Sigmoid colon (tissue), 7 donors: ENCODE measurements around the gene LEF1. TPM values are rescaled to one million over a fixed set of nuclear protein-coding genes. Genes with fewer than 3 reads are reported as not detected.

Source experiments
- DNase-seq: peaks from one replicate; pipeline ENCODE4 v3.0.0-alpha.2; 2019
- H3K27ac ChIP-seq, 4 donors: fragments of 200-600 bp; sonication (generic); one replicate each; pipeline ENCODE4 v1.5.1; 2016 to 2019; ENCODE audit warnings: mild to moderate bottlenecking in 1 of 4
- H3K27me3 ChIP-seq, 3 donors: fragments of 200-600 bp; sonication (generic); one replicate each; pipeline ENCODE4 v1.5.1; 2019; ENCODE audit warnings: mild to moderate bottlenecking in 1 of 3
- H3K36me3 ChIP-seq, 4 donors: fragments of 200-600 bp; sonication (generic); one replicate each; pipeline ENCODE4 v1.5.1; 2016 to 2019
- H3K4me1 ChIP-seq, 4 donors: fragments of 200-600 bp; sonication (generic); one replicate each; pipeline ENCODE4 v1.5.1; 2017 to 2019
- H3K4me3 ChIP-seq, 4 donors: fragments of 200-600 bp; sonication (generic); one replicate each; pipeline ENCODE4 v1.5.1; 2017 to 2019; ENCODE audit warnings: mild to moderate bottlenecking in 2 of 4, moderate library complexity in 1 of 4
- H3K9me3 ChIP-seq, 4 donors: fragments of 200-600 bp in 3 of 4; sonication (generic) in 3 of 4; one replicate each; pipeline versions ENCODE4 v1.5.1 to v1.6.1; 2013 to 2019
- EP300 ChIP-seq, 4 donors: sonication (generic); formaldehyde crosslinking; IDR thresholded peaks; one replicate each; pipeline ENCODE4 v1.6.1; 2017; ENCODE audit warnings: antibody characterized with exemption in 4 of 4
- POLR2A ChIP-seq, 2 donors: fragments of 450-650 bp; IDR thresholded peaks; one replicate each; pipeline ENCODE4 v1.6.1; 2016; ENCODE audit warnings: antibody characterized with exemption in 2 of 2, mild to moderate bottlenecking in 2 of 2, moderate library complexity in 2 of 2
- POLR2AphosphoS5 ChIP-seq, 4 donors: sonication (generic); formaldehyde crosslinking; IDR thresholded peaks; one replicate each; pipeline ENCODE4 v1.6.1; 2017; ENCODE audit warnings: antibody characterized with exemption in 4 of 4
- WGBS, 2 donors: extraction: QIAGEN DNeasy Blood & Tissue Kit; methylation state at CpG; one replicate each; pipeline ENCODE4 v1.1.7; 2013; 5-methylcytosine and 5-hydroxymethylcytosine counted together
- intact Hi-C: fragments of 100-400 bp; cut with DNase I; formaldehyde crosslinking; loops from one replicate; pipeline ENCODE4 v1.15.1; 2023
- polyA plus RNA-seq, 3 donors: library from polyadenylated mRNA; stranded (reverse); fragments of 200-250 nt; gene quantifications; one replicate each; pipeline ENCODE4 v1.2.3, GENCODE V29; 2013
- total RNA-seq, 4 donors: library from RNA; depleted of rRNA; stranded (reverse); fragments of >200 nt; gene quantifications; one replicate each; pipeline ENCODE4 v1.1.0, GENCODE V29; 2016
- TF ChIP-seq, protein P1 (sequence below), 4 experiments: fragments of 450-650 bp in 3 of 4; fragments of 200-600 bp in 1 of 4; IDR thresholded peaks; one replicate each; pipeline ENCODE4 v1.5.1; 2016 to 2019; ENCODE audit warnings: antibody characterized with exemption in 4 of 4, mild to moderate bottlenecking in 3 of 4, moderate library complexity in 2 of 4
- donor health status: healthy with polysubstance abuse.
- donor health status: Bipolar disorder and iron deficiency.
- donor health status: healthy.

LEF1 gene
- total and polyA plus RNA-seq, 7 donors, result 0.83 to 25.3 (median 3.2) TPM; not detected in 1

DNA sequence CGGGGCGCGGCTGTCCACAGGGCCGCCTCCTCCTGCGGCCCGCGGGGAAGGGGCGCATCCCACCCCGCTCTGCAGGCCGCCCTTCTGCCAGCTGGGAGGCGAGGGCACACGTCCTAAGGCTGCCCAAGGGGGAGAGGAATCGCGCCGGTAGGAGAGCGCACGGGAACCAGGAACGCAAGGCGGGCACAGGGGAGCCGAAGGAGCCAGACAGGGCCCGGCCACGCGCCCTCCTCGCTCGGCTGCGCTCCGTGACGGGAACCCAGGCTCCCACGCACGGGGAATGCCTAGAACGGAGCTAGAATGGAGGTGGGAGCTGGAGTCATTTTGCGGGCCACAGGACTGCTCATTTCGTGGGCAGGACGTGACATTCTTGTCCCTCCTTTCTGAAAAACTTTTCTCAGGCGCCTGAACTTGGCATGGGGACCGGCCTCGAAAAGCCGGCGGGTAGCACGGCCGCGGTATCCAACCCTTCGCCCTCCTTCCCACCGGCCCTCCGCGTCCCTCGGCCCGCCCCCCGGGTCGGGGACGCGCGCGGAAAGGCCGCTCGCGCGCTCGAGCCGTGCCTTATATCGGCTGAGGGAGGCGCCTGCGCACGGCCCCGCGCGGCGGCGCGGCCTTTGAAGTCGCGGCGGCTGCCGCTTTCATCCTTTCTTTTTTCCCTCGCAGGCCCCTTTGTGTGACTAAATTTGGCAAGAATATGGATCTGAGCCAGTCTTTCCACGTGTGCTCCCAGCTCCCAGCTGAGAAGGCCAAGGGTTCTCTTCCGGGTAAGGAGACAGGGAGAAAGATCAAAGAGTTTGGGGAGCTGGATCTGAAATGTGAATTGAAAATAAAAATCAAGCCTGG lies 4.2 kb upstream of the LEF1 start:
- H3K36me3 ChIP-seq, result no peaks in the 10 kb centered on the region
- peak overlapping the region in 1 of 4 donors; percentile 26 for H3K27ac ChIP-seq
- no peaks in the 10 kb centered on the region for H3K9me3 ChIP-seq
- intact Hi-C loops, result no loop called here
- TF ChIP-seq POLR2A (IDR thresholded peaks at IDR 0.05) (no peak), POLR2AphosphoS5 (IDR thresholded peaks at IDR 0.05) (no peak), EP300 (IDR thresholded peaks at IDR 0.05) (no peak)
- TF ChIP-seq, protein P1, sequence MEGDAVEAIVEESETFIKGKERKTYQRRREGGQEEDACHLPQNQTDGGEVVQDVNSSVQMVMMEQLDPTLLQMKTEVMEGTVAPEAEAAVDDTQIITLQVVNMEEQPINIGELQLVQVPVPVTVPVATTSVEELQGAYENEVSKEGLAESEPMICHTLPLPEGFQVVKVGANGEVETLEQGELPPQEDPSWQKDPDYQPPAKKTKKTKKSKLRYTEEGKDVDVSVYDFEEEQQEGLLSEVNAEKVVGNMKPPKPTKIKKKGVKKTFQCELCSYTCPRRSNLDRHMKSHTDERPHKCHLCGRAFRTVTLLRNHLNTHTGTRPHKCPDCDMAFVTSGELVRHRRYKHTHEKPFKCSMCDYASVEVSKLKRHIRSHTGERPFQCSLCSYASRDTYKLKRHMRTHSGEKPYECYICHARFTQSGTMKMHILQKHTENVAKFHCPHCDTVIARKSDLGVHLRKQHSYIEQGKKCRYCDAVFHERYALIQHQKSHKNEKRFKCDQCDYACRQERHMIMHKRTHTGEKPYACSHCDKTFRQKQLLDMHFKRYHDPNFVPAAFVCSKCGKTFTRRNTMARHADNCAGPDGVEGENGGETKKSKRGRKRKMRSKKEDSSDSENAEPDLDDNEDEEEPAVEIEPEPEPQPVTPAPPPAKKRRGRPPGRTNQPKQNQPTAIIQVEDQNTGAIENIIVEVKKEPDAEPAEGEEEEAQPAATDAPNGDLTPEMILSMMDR (IDR thresholded peaks at IDR 0.05), result no peak
- H3K4me3 ChIP-seq, result peak overlapping the region; percentile 26 to 57 (median 48)
- H3K27me3 ChIP-seq, result peaks cover 35 to 93% (median 52%) of the 10 kb centered on the region in 3 donors
- 0 to 1% methylated on average over 77 of the region's 77 CpGs for WGBS, 2 donors
- DNase-seq, result no peak
- peaks cover 0 to 41% (median 32%) of the 10 kb centered on the region in 4 donors for H3K4me1 ChIP-seq

DNA sequence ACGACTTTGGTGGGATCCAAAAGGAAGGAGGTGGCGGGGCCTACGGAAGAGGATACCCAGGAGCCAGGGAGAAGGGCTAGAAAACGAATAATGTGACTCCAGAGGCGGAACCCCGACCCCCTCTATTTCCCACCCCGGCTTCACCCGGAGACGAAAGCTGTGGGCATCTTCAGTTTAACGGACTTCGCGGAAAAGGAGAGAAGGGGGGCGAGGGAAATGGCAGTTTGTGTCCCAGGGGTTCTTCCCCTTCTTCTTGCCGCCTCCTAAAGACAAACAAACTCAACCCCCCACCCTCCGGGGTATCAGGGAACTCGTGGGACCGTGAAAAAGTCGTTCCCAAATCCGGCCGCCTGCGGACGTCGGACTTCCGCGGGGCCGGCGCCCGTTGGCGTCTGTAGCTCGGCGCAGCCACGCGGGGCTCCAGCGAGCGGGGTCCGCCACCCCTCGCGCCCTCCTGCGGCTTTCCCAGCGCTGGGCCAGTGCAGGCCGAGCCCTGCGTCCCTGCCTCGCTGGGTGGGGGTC lies 3.6 kb upstream of the LEF1 start:
- Histone ChIP-seq H3K36me3 (no peaks in the 10 kb centered on the region), H3K27ac (peak overlapping the region in 1 of 4 donors; percentile 26), H3K9me3 (no peaks in the 10 kb centered on the region), H3K4me1 (peaks cover 0 to 46% (median 37%) of the 10 kb centered on the region in 4 donors), H3K4me3 (peak overlapping the region; percentile 26 to 57 (median 48)), H3K27me3 (peaks cover 42 to 100% (median 56%) of the 10 kb centered on the region in 3 donors)
- 2% methylated on average over 43 of the region's 43 CpGs for WGBS, 2 donors
- TF ChIP-seq POLR2AphosphoS5 (IDR thresholded peaks at IDR 0.05) (no peak), POLR2A (IDR thresholded peaks at IDR 0.05) (no peak), EP300 (IDR thresholded peaks at IDR 0.05) (no peak)
- TF ChIP-seq, protein P1 (IDR thresholded peaks at IDR 0.05), result no peak
- no peak for DNase-seq
- intact Hi-C loops, result no loop called here

DNA sequence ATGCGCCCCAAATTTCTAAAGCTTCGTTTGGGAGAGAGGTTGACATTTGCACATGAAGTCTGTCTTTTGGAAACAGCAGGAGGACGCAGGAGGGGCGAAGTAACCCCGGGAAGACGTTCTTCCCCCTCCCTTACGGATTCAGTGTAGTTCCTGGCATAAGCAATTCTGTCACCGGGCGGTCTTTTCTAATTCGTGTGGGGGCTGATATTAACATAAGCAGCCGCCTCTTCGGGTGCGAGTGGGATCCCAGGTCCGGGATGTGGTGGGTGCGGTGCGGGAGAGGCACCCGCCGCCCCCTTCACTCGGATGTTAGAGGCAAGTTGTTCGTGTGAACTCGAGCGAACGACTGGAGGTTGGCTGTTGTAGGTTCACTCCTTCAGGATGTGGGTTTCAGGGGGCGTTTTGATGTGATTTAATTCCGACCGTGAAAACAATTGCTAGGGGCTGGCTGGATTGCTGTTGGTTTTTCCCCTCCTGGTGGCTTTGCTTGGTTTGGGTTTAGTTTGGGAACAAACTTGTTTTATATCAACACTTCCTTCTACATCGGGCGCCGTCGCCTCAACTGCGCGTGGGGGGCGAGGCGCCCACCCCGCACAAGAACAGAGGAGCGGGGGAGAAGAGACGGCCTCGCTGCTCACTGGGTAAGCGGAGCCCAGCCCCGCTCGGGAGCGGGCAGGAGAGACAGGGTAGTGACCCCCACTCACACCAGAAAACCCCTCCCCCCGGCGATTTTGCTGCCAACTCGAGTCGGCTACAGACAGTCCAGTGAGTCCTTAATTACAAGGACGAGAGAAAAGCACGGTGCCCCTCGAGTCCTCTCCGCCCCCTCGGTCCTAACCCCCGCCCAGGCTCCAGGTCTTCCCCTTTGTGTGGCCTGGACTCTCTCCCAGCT lies 2.9 kb upstream of the LEF1 start:
- Histone ChIP-seq H3K4me1 (peaks cover 0 to 53% (median 44%) of the 10 kb centered on the region in 4 donors), H3K27ac (no peak overlapping the region), H3K36me3 (no peaks in the 10 kb centered on the region), H3K4me3 (no peak overlapping the region), H3K9me3 (no peaks in the 10 kb centered on the region), H3K27me3 (peaks cover 48 to 100% (median 63%) of the 10 kb centered on the region in 3 donors)
- 3% methylated on average over 52 of the region's 52 CpGs for WGBS, 2 donors
- TF ChIP-seq EP300 (IDR thresholded peaks at IDR 0.05), result no peak
- TF ChIP-seq, protein P1 (IDR thresholded peaks at IDR 0.05), result no peak
- no peak for DNase-seq
- intact Hi-C loops, result no loop called here

DNA sequence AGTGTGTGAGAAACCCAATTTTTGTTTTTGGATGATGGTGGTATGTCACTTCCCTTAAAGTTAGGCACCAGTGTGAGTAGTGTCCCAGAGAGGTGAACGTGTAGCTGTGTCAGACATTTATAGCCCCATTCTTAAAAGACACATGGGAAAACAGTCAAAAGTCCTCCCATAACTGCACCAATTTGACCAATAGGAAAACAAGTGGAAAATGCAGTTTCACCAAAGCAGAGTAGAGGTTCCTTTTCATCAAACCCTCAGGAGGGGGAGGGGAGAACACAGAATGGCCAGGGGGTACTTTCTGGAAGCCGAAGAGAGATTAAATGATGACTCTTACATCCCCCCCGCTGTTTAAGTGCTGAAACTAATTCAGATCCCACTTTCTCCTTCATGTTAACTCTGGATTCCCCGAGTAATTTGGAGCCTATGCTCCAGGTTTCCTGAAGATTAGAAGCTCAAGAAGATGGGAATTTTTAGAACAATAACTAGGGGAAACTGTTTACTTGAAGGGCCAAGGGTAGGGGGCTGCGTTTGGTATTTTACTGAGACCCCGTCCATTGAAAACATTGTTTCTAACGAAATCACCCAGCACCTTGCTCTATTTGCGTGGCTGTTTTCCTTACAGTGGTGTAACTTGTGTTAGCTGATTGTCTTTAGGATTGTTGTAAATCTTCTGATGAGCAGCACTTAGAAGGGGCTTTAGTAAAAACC lies 2.1 kb upstream of the LEF1 start:
- WGBS, 2 donors, result 11% methylated on average over 8 of the region's 8 CpGs
- peaks cover 56 to 100% (median 71%) of the 10 kb centered on the region in 3 donors for H3K27me3 ChIP-seq

More for the DNA sequence above, 2.1 kb upstream of the LEF1 start:
- DNase-seq, result no peak
- Histone ChIP-seq H3K4me3 (no peak overlapping the region), H3K9me3 (no peaks in the 10 kb centered on the region), H3K27ac (no peak overlapping the region), H3K36me3 (no peaks in the 10 kb centered on the region), H3K4me1 (peaks cover 0 to 58% (median 48%) of the 10 kb centered on the region in 4 donors)
- intact Hi-C loops, result no loop called here
- no peak for TF ChIP-seq EP300 (IDR thresholded peaks at IDR 0.05)
- TF ChIP-seq POLR2AphosphoS5 (IDR thresholded peaks at IDR 0.05), result peak in 2 of 4 donors; percentile 9 to 18
